HepG2 (cell line): ENCODE data around the gene QRICH2. TPM values are rescaled to one million over a fixed set of nuclear protein-coding genes. Genes with fewer than 3 reads are reported as not detected.
A peak's percentile ranks its signal among the peaks of the same experiment; 100 is the strongest.

Experiments
- AHR ChIP-seq: IDR thresholded peaks from 2 replicates; pipeline ENCODE4 v1.6.1; 2018; ENCODE audit warnings: missing genetic modification reagents, missing compliant biosample characterization
- CBX1 ChIP-seq: IDR thresholded peaks from one replicate; pipeline ENCODE4 v1.6.1; 2016; ENCODE audit warnings: antibody characterized with exemption, low read depth
- CBX5 ChIP-seq: sonication (generic); formaldehyde crosslinking; IDR thresholded peaks from 2 replicates; pipeline ENCODE4 v1.4.0; 2020; ENCODE audit warnings: missing genetic modification reagents, borderline replicate concordance
- CEBPG ChIP-seq: IDR thresholded peaks from 2 replicates; pipeline ENCODE4 v1.6.1; 2016
- MAFG ChIP-seq: sonication (generic); formaldehyde crosslinking; IDR thresholded peaks from 2 replicates; pipeline ENCODE4 v1.5.1; 2020; ENCODE audit warnings: mild to moderate bottlenecking, missing genetic modification reagents
- NR3C1 ChIP-seq: sonication (generic); formaldehyde crosslinking; IDR thresholded peaks from 2 replicates; pipeline ENCODE4 v1.4.0; 2020; ENCODE audit warnings: missing genetic modification reagents
- ONECUT2 ChIP-seq: sonication (generic); formaldehyde crosslinking; IDR thresholded peaks from 2 replicates; pipeline ENCODE4 v1.4.0; 2020; ENCODE audit warnings: missing genetic modification reagents
- PAF1 ChIP-seq: IDR thresholded peaks from 2 replicates; pipeline ENCODE4 v1.6.1; 2016; ENCODE audit warnings: missing genetic modification reagents, missing compliant biosample characterization
- POLR2AphosphoS5 ChIP-seq: IDR thresholded peaks from 2 replicates; pipeline ENCODE4 v1.6.1; 2012; ENCODE audit warnings: low read depth, low read length
- POLR2G ChIP-seq: fragments of 200-400 bp; formaldehyde crosslinking; IDR thresholded peaks from 2 replicates; pipeline ENCODE4 v1.6.1; 2018; ENCODE audit warnings: mild to moderate bottlenecking, low read depth, low read length, moderate library complexity
- SETDB1 ChIP-seq: sonication (generic); formaldehyde crosslinking; IDR thresholded peaks from 2 replicates; pipeline ENCODE4 v1.5.1; 2020; ENCODE audit warnings: missing genetic modification reagents, mild to moderate bottlenecking, borderline replicate concordance
- SRSF4 ChIP-seq: fragments of 200-400 bp; formaldehyde crosslinking; IDR thresholded peaks from one replicate; pipeline ENCODE4 v1.6.1; 2018; ENCODE audit warnings: mild to moderate bottlenecking, low read depth, low read length, moderate library complexity; ENCODE audit not compliant: poor library complexity, severe bottlenecking
- SRY ChIP-seq: sonication (generic); formaldehyde crosslinking; IDR thresholded peaks from 2 replicates; pipeline ENCODE4 v1.8.0; 2022; ENCODE audit warnings: mild to moderate bottlenecking, missing genetic modification reagents
- TAF1 ChIP-seq: sonication (generic); formaldehyde crosslinking; IDR thresholded peaks from 2 replicates; pipeline ENCODE4 v1.4.0; 2020; ENCODE audit warnings: missing genetic modification reagents
- TBX2 ChIP-seq: sonication (generic); formaldehyde crosslinking; IDR thresholded peaks from 2 replicates; pipeline ENCODE4 v1.5.0; 2020; ENCODE audit warnings: missing genetic modification reagents, mild to moderate bottlenecking, borderline replicate concordance
- ZFP37 ChIP-seq: sonication (generic); formaldehyde crosslinking; IDR thresholded peaks from 2 replicates; pipeline ENCODE4 v1.4.0; 2020; ENCODE audit warnings: missing genetic modification reagents, borderline replicate concordance
- ZFP41 ChIP-seq: sonication (generic); formaldehyde crosslinking; IDR thresholded peaks from 2 replicates; pipeline ENCODE4 v1.4.0; 2020; ENCODE audit warnings: mild to moderate bottlenecking, missing genetic modification reagents, borderline replicate concordance
- ZMAT3 ChIP-seq: sonication (generic); formaldehyde crosslinking; conservative IDR thresholded peaks from 2 replicates; pipeline ENCODE4 v1.7.0; 2021; ENCODE audit warnings: missing genetic modification reagents
- ZNF382 ChIP-seq: sonication (generic); formaldehyde crosslinking; IDR thresholded peaks from 2 replicates; pipeline ENCODE4 v1.5.0; 2020; ENCODE audit warnings: missing genetic modification reagents, mild to moderate bottlenecking, borderline replicate concordance
- ZNF598 ChIP-seq: sonication (generic); formaldehyde crosslinking; IDR thresholded peaks from 2 replicates; pipeline ENCODE4 v1.5.1; 2020; ENCODE audit warnings: mild to moderate bottlenecking, missing genetic modification reagents, borderline replicate concordance
- ZNF619 ChIP-seq: sonication (generic); formaldehyde crosslinking; IDR thresholded peaks from 2 replicates; pipeline ENCODE4 v1.4.0; 2020; ENCODE audit warnings: mild to moderate bottlenecking, missing genetic modification reagents
- ZNF674 ChIP-seq: sonication (generic); formaldehyde crosslinking; IDR thresholded peaks from 2 replicates; pipeline ENCODE4 v1.5.0; 2020; ENCODE audit warnings: low read depth, mild to moderate bottlenecking, missing genetic modification reagents
- ZNF790 ChIP-seq: sonication (generic); formaldehyde crosslinking; IDR thresholded peaks from 2 replicates; pipeline ENCODE4 v1.8.0; 2022; ENCODE audit warnings: missing genetic modification reagents, mild to moderate bottlenecking, borderline replicate concordance
- ZSCAN30 ChIP-seq: sonication (generic); formaldehyde crosslinking; IDR thresholded peaks from 2 replicates; pipeline ENCODE4 v1.5.0; 2020; ENCODE audit warnings: mild to moderate bottlenecking, missing genetic modification reagents
- polyA plus RNA-seq, 8 experiments: library from polyadenylated mRNA; depleted of rRNA in 3 of 8; stranded (reverse) in 7 of 8; unstranded in 1 of 8; fragments of >200 nt; fragmentation: Illumina TruSeq in 4 of 8; extraction: Trizol in 4 of 8; gene quantifications; 2 replicates each; pipeline versions ENCODE4 v1.2.1 to v1.2.3, GENCODE V29; 2011 to 2016; ENCODE audit warnings: low read depth in 4 of 8, missing spikeins in 1 of 8, mixed read lengths in 1 of 8; ENCODE audit not compliant: insufficient read depth in 1 of 8
- total RNA-seq, 5 experiments: library from RNA; depleted of rRNA; stranded (reverse); fragments of >200 nt; fragmentation: Illumina TruSeq; extraction: Trizol; gene quantifications; 2 replicates each; pipeline ENCODE4 v1.2.3, GENCODE V29; 2016; ENCODE audit warnings: low read depth in 1 of 5
- TF ChIP-seq, protein P1 (sequence below): IDR thresholded peaks from 2 replicates; pipeline ENCODE4 v1.6.1; 2016; ENCODE audit warnings: control low read depth
- TF ChIP-seq, protein P2 (sequence below): sonication (generic); formaldehyde crosslinking; IDR thresholded peaks from 2 replicates; pipeline ENCODE4 v1.8.1; 2023; ENCODE audit warnings: mild to moderate bottlenecking, inconsistent platforms, moderate library complexity, missing genetic modification reagents, borderline replicate concordance
- TF ChIP-seq, protein P3 (sequence below): sonication (generic); formaldehyde crosslinking; IDR thresholded peaks from 2 replicates; pipeline ENCODE4 v1.8.1; 2023; ENCODE audit warnings: mild to moderate bottlenecking, missing genetic modification reagents, borderline replicate concordance
- TF ChIP-seq, protein P4 (sequence below): sonication (generic); formaldehyde crosslinking; conservative IDR thresholded peaks from 2 replicates; pipeline ENCODE4 v1.8.0; 2022; ENCODE audit warnings: low read depth, missing genetic modification reagents

The QRICH2 gene
- total and polyA plus RNA-seq, 2 of the 13 experiments (the other 11 are each of a cell fraction or from before 2014, with no cell fraction given), result 3.7 to 5.7 TPM

- TF ChIP-seq MAFG (CRISPR knock-in tag) (no peak), TAF1 (CRISPR knock-in tag) (no peak), ZNF790 (CRISPR knock-in tag) (no peak), ZSCAN30 (CRISPR knock-in tag) (no peak), PAF1 (CRISPR knock-in tag) (0 out of 2 replicates have a peak, but pooled peaks have one; percentile 84), NR3C1 (CRISPR knock-in tag) (no peak), SETDB1 (no peak), TBX2 (CRISPR knock-in tag) (no peak), ZMAT3 (CRISPR knock-in tag) (no peak), AHR (CRISPR knock-in tag) (no peak), SRY (CRISPR knock-in tag) (no peak), ZFP37 (no peak), ZFP41 (CRISPR knock-in tag) (no peak), SRSF4 (no peak), CBX5 (CRISPR knock-in tag) (0 out of 2 replicates have a peak, but pooled peaks have one; percentile 16), CEBPG (no peak), ZNF598 (CRISPR knock-in tag) (0 out of 2 replicates have a peak, but pooled peaks have one; percentile 58), ONECUT2 (CRISPR knock-in tag) (no peak), CBX1 (no peak), POLR2G (peak; percentile 56), ZNF674 (CRISPR knock-in tag) (no peak), ZNF382 (CRISPR knock-in tag) (no peak), ZNF619 (CRISPR knock-in tag) (no peak), POLR2AphosphoS5 (no peak)
- TF ChIP-seq, protein P1, sequence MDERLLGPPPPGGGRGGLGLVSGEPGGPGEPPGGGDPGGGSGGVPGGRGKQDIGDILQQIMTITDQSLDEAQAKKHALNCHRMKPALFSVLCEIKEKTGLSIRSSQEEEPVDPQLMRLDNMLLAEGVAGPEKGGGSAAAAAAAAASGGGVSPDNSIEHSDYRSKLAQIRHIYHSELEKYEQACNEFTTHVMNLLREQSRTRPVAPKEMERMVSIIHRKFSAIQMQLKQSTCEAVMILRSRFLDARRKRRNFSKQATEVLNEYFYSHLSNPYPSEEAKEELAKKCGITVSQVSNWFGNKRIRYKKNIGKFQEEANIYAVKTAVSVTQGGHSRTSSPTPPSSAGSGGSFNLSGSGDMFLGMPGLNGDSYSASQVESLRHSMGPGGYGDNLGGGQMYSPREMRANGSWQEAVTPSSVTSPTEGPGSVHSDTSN (CRISPR knock-in tag), result no peak
- TF ChIP-seq, protein P2, sequence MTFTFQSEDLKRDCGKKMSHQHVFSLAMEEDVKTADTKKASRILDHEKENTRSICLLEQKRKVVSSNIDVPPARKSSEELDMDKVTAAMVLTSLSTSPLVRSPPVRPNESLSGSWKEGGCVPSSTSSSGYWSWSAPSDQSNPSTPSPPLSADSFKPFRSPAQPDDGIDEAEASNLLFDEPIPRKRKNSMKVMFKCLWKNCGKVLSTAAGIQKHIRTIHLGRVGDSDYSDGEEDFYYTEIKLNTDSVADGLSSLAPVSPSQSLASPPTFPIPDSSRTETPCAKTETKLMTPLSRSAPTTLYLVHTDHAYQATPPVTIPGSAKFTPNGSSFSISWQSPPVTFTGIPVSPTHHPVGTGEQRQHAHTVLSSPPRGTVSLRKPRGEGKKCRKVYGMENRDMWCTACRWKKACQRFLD (CRISPR knock-in tag), result no peak
- TF ChIP-seq, protein P3, sequence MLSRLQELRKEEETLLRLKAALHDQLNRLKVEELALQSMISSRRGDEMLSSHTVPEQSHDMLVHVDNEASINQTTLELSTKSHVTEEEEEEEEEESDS (CRISPR knock-in tag), result no peak
- TF ChIP-seq, protein P4, sequence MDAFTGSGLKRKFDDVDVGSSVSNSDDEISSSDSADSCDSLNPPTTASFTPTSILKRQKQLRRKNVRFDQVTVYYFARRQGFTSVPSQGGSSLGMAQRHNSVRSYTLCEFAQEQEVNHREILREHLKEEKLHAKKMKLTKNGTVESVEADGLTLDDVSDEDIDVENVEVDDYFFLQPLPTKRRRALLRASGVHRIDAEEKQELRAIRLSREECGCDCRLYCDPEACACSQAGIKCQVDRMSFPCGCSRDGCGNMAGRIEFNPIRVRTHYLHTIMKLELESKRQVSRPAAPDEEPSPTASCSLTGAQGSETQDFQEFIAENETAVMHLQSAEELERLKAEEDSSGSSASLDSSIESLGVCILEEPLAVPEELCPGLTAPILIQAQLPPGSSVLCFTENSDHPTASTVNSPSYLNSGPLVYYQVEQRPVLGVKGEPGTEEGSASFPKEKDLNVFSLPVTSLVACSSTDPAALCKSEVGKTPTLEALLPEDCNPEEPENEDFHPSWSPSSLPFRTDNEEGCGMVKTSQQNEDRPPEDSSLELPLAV (CRISPR knock-in tag), result no peak
These were observed 3.6 kb downstream of the QRICH2 start (continued) for GRCh38 chr17:76304226-76305134.
